NT2/D1 (cell line): ENCODE results near the gene IMPDH1.

ENCODE experiments used
- DNase-seq: peaks from one replicate; pipeline ENCODE4 v3.0.0-alpha.2; 2011; ENCODE audit warnings: low read depth, low spot score
- H3K27me3 ChIP-seq: 2 replicates; pipeline ENCODE4 v1.6.0; 2011; ENCODE audit warnings: mild to moderate bottlenecking; ENCODE audit not compliant: insufficient read length, insufficient read depth
- H3K36me3 ChIP-seq: 2 replicates; pipeline ENCODE4 v1.6.1; 2011; ENCODE audit warnings: mild to moderate bottlenecking, low read length, mixed read lengths; ENCODE audit not compliant: insufficient read depth, insufficient read length
- H3K4me1 ChIP-seq: 2 replicates; pipeline ENCODE4 v1.5.1; 2011; ENCODE audit not compliant: insufficient read depth, insufficient read length
- H3K4me3 ChIP-seq: 2 replicates; pipeline ENCODE4 v1.5.1; 2011; ENCODE audit warnings: low read depth; ENCODE audit not compliant: insufficient read length
- H3K9ac ChIP-seq: 2 replicates; pipeline ENCODE4 v1.6.0; 2011; ENCODE audit warnings: low read depth; ENCODE audit not compliant: insufficient read length
- H3K9me3 ChIP-seq: 2 replicates; pipeline ENCODE4 v1.5.1; 2011; ENCODE audit warnings: mild to moderate bottlenecking, low read length; ENCODE audit not compliant: insufficient read depth
- SUZ12 ChIP-seq: IDR thresholded peaks from 2 replicates; pipeline ENCODE4 v1.6.1; 2011; ENCODE audit not compliant: insufficient read length, insufficient read depth; ENCODE audit errors: extremely low read depth
- YY1 ChIP-seq: IDR thresholded peaks from 2 replicates; pipeline ENCODE4 v1.6.1; 2011; ENCODE audit not compliant: insufficient read length, insufficient read depth
- ZNF274 ChIP-seq: IDR thresholded peaks from 2 replicates; pipeline ENCODE4 v1.6.1; 2011; ENCODE audit warnings: mild to moderate bottlenecking, low read depth, low read length

Gene IMPDH1

GRCh38 chr7:128407233-128407589 lies 2.6 kb downstream of the IMPDH1 start:
- TF ChIP-seq ZNF274 = no peak
- TF ChIP-seq SUZ12 = no peak
- no peak for TF ChIP-seq YY1
- Histone ChIP-seq H3K27me3 (peaks cover 63% of the 10 kb centered on the region), H3K4me1 (peaks cover 18% of the 10 kb centered on the region), H3K4me3 (no peak overlapping the region), H3K36me3 (peaks cover 15% of the 10 kb centered on the region), H3K9ac (no peak overlapping the region), H3K9me3 (no peaks in the 10 kb centered on the region)
- DNase-seq = no peak

- Histone ChIP-seq H3K27me3 (peaks cover 58% of the 10 kb centered on the region), H3K9ac (no peak overlapping the region), H3K9me3 (no peaks in the 10 kb centered on the region), H3K4me1 (peaks cover 18% of the 10 kb centered on the region), H3K36me3 (peaks cover 19% of the 10 kb centered on the region), H3K4me3 (no peak overlapping the region)
- TF ChIP-seq ZNF274 = no peak
- no peak for TF ChIP-seq SUZ12
- no peak for TF ChIP-seq YY1
- DNase-seq = no peak
These were observed 3.2 kb downstream of the IMPDH1 start for GRCh38 chr7:128406314-128407232.

GRCh38 chr7:128405471-128406313 lies 4.1 kb downstream of the IMPDH1 start:
- Histone ChIP-seq H3K27me3 (peaks cover 54% of the 10 kb centered on the region), H3K4me1 (peaks cover 18% of the 10 kb centered on the region), H3K4me3 (peak overlapping the region; percentile 75), H3K36me3 (peaks cover 28% of the 10 kb centered on the region), H3K9ac (peak overlapping the region; percentile 83), H3K9me3 (no peaks in the 10 kb centered on the region)
- DNase-seq = no peak
- TF ChIP-seq YY1 (no peak), ZNF274 (no peak), SUZ12 (no peak)

GRCh38 chr7:128404886-128405470 lies 4.8 kb downstream of the IMPDH1 start:
- Histone ChIP-seq H3K36me3 (peaks cover 35% of the 10 kb centered on the region), H3K9ac (peak overlapping the region; percentile 83), H3K4me3 (peak overlapping the region; percentile 75), H3K9me3 (no peaks in the 10 kb centered on the region), H3K4me1 (peaks cover 18% of the 10 kb centered on the region), H3K27me3 (peaks cover 47% of the 10 kb centered on the region)
- no peak for DNase-seq
- TF ChIP-seq ZNF274 = no peak
- TF ChIP-seq YY1 = no peak
- TF ChIP-seq SUZ12 = no peak

GRCh38 chr7:128404143-128404681 lies 5.6 kb downstream of the IMPDH1 start:
- H3K27me3 ChIP-seq = peaks cover 42% of the 10 kb centered on the region
- H3K4me3 ChIP-seq = no peak overlapping the region
- DNase-seq = no peak
- H3K36me3 ChIP-seq = peaks cover 40% of the 10 kb centered on the region
- TF ChIP-seq YY1 = no peak
- no peak for TF ChIP-seq ZNF274
- TF ChIP-seq SUZ12 = no peak
- no peak overlapping the region for H3K9ac ChIP-seq
- H3K4me1 ChIP-seq = peaks cover 17% of the 10 kb centered on the region
- no peaks in the 10 kb centered on the region for H3K9me3 ChIP-seq

- Histone ChIP-seq H3K9me3 (no peaks in the 10 kb centered on the region), H3K9ac (no peak overlapping the region), H3K36me3 (peaks cover 43% of the 10 kb centered on the region), H3K27me3 (peaks cover 36% of the 10 kb centered on the region), H3K4me1 (peaks cover 12% of the 10 kb centered on the region), H3K4me3 (no peak overlapping the region)
- DNase-seq = no peak
- TF ChIP-seq ZNF274 (no peak), YY1 (no peak), SUZ12 (no peak)
These were observed 6.1 kb downstream of the IMPDH1 start for GRCh38 chr7:128403676-128404075.
